IMR-90 (cell line): ENCODE measurements around the gene IFFO2. TPM values are rescaled to one million over a fixed set of nuclear protein-coding genes. Genes with fewer than 3 reads are reported as not detected.

Source experiments
- ATAC-seq: fragments of 200-7000 bp; cut with Tn5 transposase; 2 replicates; pipeline ENCODE4 v1.9.1; 2020; ENCODE audit warnings: low read depth, mild to moderate bottlenecking, moderate library complexity
- BruUV-seq: library from RNA; stranded (reverse); fragments of 400-500 nt; replicated peaks from 2 replicates; lab custom pipeline; 2021; lab: Mats Ljungman, UMichigan
- CTCF ChIA-PET: fragments of 300-600 bp; formaldehyde crosslinking; extraction: SDS; loops from one replicate; lab custom pipeline; 2021; ENCODE audit warnings: antibody characterized with exemption; lab: Yijun Ruan, JAX
- POLR2A ChIA-PET: fragments of 300-600 bp; sonication (Branson Sonifier 250); formaldehyde crosslinking; loops from one replicate; lab custom pipeline; 2022; ENCODE audit warnings: antibody characterized with exemption; ENCODE audit not compliant: unreplicated experiment; lab: Charles Lee
- DNase-seq: peaks from one replicate; pipeline ENCODE4 v3.0.0; 2013
- H2AFZ ChIP-seq: replicated peaks from 2 replicates; pipeline ENCODE3; 2013; ENCODE audit warnings: low read length, mild to moderate bottlenecking; ENCODE audit not compliant: poor library complexity
- H2AK5ac ChIP-seq: 2 replicates; pipeline ENCODE4 v1.6.1; 2013; ENCODE audit warnings: low read depth, low read length, inconsistent platforms
- H2AK9ac ChIP-seq: replicated peaks from 2 replicates; pipeline ENCODE3; 2013; ENCODE audit warnings: mild to moderate bottlenecking, low read depth, low read length, moderate library complexity; ENCODE audit not compliant: poor library complexity
- H2BK120ac ChIP-seq: 2 replicates; pipeline ENCODE4 v1.6.1; 2013; ENCODE audit warnings: low read depth, low read length, inconsistent platforms
- H2BK15ac ChIP-seq: 3 replicates; pipeline ENCODE4 v1.6.1; 2013; ENCODE audit warnings: low read depth, low read length, inconsistent platforms
- H2BK20ac ChIP-seq: 2 replicates; pipeline ENCODE4 v1.6.1; 2013; ENCODE audit warnings: low read depth, mild to moderate bottlenecking, inconsistent platforms, low read length, moderate library complexity
- H2BK5ac ChIP-seq: 2 replicates; pipeline ENCODE4 v1.6.1; 2013; ENCODE audit warnings: mild to moderate bottlenecking, low read depth, low read length, inconsistent platforms; ENCODE audit not compliant: poor library complexity, severe bottlenecking
- H3K14ac ChIP-seq: replicated peaks from 2 replicates; pipeline ENCODE4 v1.6.1; 2013; ENCODE audit warnings: low read depth, low read length, inconsistent platforms
- H3K18ac ChIP-seq: 2 replicates; pipeline ENCODE4 v1.6.1; 2013; ENCODE audit warnings: low read depth, low read length, control low read depth
- H3K23ac ChIP-seq: 2 replicates; pipeline ENCODE4 v1.6.1; 2013; ENCODE audit warnings: low read depth, low read length, inconsistent platforms
- H3K27ac ChIP-seq: 2 replicates; pipeline ENCODE4 v1.5.1; 2013; ENCODE audit warnings: mild to moderate bottlenecking, control low read depth, low read length; ENCODE audit not compliant: insufficient read depth
- H3K27me3 ChIP-seq: 2 replicates; pipeline ENCODE4 v1.6.1; 2013; ENCODE audit warnings: low read length; ENCODE audit not compliant: control insufficient read depth, insufficient read depth
- H3K36me3 ChIP-seq: 2 replicates; pipeline ENCODE4 v1.6.1; 2013; ENCODE audit warnings: low read length, mixed read lengths; ENCODE audit not compliant: control insufficient read depth, insufficient read depth
- H3K4ac ChIP-seq: 2 replicates; pipeline ENCODE4 v1.6.1; 2013; ENCODE audit warnings: low read depth, low read length, inconsistent platforms
- H3K4me1 ChIP-seq: 2 replicates; pipeline ENCODE4 v1.6.1; 2013; ENCODE audit warnings: low read length, mixed read lengths; ENCODE audit not compliant: control insufficient read depth, insufficient read depth
- H3K4me2 ChIP-seq: 2 replicates; pipeline ENCODE4 v1.6.1; 2013; ENCODE audit warnings: low read depth, mild to moderate bottlenecking, control low read depth, low read length, moderate library complexity
- H3K4me3 ChIP-seq: 2 replicates; pipeline ENCODE4 v1.5.1; 2013; ENCODE audit warnings: low read depth, mild to moderate bottlenecking, control low read depth, low read length, moderate library complexity; ENCODE audit not compliant: insufficient read depth
- H3K56ac ChIP-seq: 2 replicates; pipeline ENCODE4 v1.6.1; 2013; ENCODE audit warnings: low read length, inconsistent platforms; ENCODE audit not compliant: insufficient read depth; ENCODE audit errors: extremely low read depth
- H3K79me1 ChIP-seq, 2 experiments: 2 replicates each; pipeline ENCODE4 v1.6.1; 2013; ENCODE audit warnings: low read length in 2 of 2, inconsistent platforms in 1 of 2, low read depth in 1 of 2
- H3K9ac ChIP-seq: 2 replicates; pipeline ENCODE4 v1.6.1; 2013; ENCODE audit warnings: low read depth, low read length, control low read depth
- H3K9me1 ChIP-seq: 2 replicates; pipeline ENCODE4 v1.6.1; 2013; ENCODE audit warnings: low read length, inconsistent platforms; ENCODE audit not compliant: insufficient read depth
- H3K9me3 ChIP-seq: 2 replicates; pipeline ENCODE4 v1.6.1; 2013; ENCODE audit warnings: low read length; ENCODE audit not compliant: control insufficient read depth, insufficient read depth
- H4K20me1 ChIP-seq: 2 replicates; pipeline ENCODE4 v1.6.1; 2013; ENCODE audit warnings: low read length, inconsistent platforms; ENCODE audit not compliant: insufficient read depth
- H4K5ac ChIP-seq: 2 replicates; pipeline ENCODE4 v1.6.1; 2013; ENCODE audit warnings: mild to moderate bottlenecking, low read depth, low read length, control low read depth
- H4K8ac ChIP-seq, 2 experiments: 2 replicates each; pipeline ENCODE4 v1.6.1; 2013; ENCODE audit warnings: low read depth in 2 of 2, low read length in 2 of 2, control low read depth in 1 of 2, inconsistent platforms in 1 of 2
- H4K91ac ChIP-seq: 2 replicates; pipeline ENCODE4 v1.6.1; 2013; ENCODE audit warnings: low read depth, low read length, inconsistent platforms; ENCODE audit not compliant: insufficient read depth
- BHLHE40 ChIP-seq: fragments of 150-350 bp; IDR thresholded peaks from 2 replicates; pipeline ENCODE4 v1.6.1; 2016; ENCODE audit warnings: mild to moderate bottlenecking, low read depth, low read length
- CHD1 ChIP-seq: IDR thresholded peaks from 2 replicates; pipeline ENCODE4 v1.6.1; 2012; ENCODE audit warnings: low read depth, low read length, improper control_type of control experiment
- FOS ChIP-seq: fragments of 150-350 bp; IDR thresholded peaks from 2 replicates; pipeline ENCODE4 v1.6.1; 2016; ENCODE audit warnings: low read depth, low read length
- MAFK ChIP-seq: IDR thresholded peaks from 2 replicates; pipeline ENCODE4 v1.6.1; 2012; ENCODE audit warnings: low read depth, low read length, improper control_type of control experiment
- MAZ ChIP-seq: IDR thresholded peaks from 2 replicates; pipeline ENCODE4 v1.6.1; 2012; ENCODE audit warnings: low read depth, mild to moderate bottlenecking, low read length, improper control_type of control experiment, moderate library complexity, borderline replicate concordance
- MXI1 ChIP-seq: IDR thresholded peaks from 2 replicates; pipeline ENCODE4 v1.6.1; 2012; ENCODE audit warnings: low read depth, mild to moderate bottlenecking, low read length, moderate library complexity, borderline replicate concordance
- NFE2L2 ChIP-seq: fragments of 150-350 bp; IDR thresholded peaks from 2 replicates; pipeline ENCODE4 v1.6.1; 2016; ENCODE audit warnings: low read depth, mild to moderate bottlenecking, low read length
- POLR2A ChIP-seq: IDR thresholded peaks from 2 replicates; pipeline ENCODE4 v1.6.1; 2012; ENCODE audit warnings: mild to moderate bottlenecking, low read depth, low read length
- RAD21 ChIP-seq: IDR thresholded peaks from 2 replicates; pipeline ENCODE4 v1.6.1; 2012; ENCODE audit warnings: low read length, improper control_type of control experiment
- RCOR1 ChIP-seq: IDR thresholded peaks from 2 replicates; pipeline ENCODE4 v1.6.1; 2012; ENCODE audit warnings: mild to moderate bottlenecking, low read length, improper control_type of control experiment; ENCODE audit not compliant: insufficient replicate concordance
- SMC3 ChIP-seq: fragments of 150-350 bp; IDR thresholded peaks from 2 replicates; pipeline ENCODE4 v1.6.1; 2016; ENCODE audit warnings: low read depth, mild to moderate bottlenecking, antibody characterized with exemption, low read length, moderate library complexity
- WGBS, 2 experiments: methylation state at CpG; one replicate each; pipeline versions ENCODE4 v1.1.5 to v1.1.7; 2013; ENCODE audit warnings: missing lambda C conversion rate in 2 of 2; ENCODE audit not compliant: insufficient read length in 1 of 2; ENCODE audit errors: extremely low coverage in 2 of 2; 5-methylcytosine and 5-hydroxymethylcytosine counted together
- dilution Hi-C: fragments of 300-500 bp; cut with HindIII; formaldehyde crosslinking; loops from one replicate; pipeline ENCODE4 v1.14.3; 2018; ENCODE audit warnings: low sequenced_read_pairs; ENCODE audit not compliant: unreplicated experiment
- in situ Hi-C: fragments of 300-500 bp; cut with MboI; formaldehyde crosslinking; loops from 3 replicates; pipeline ENCODE4 v1.14.3; 2019; ENCODE audit warnings: low sequenced_read_pairs, inconsistent platforms, mixed read lengths
- intact Hi-C: fragments of 100-400 bp; cut with micrococcal nuclease; formaldehyde crosslinking; loops from 2 replicates; pipeline ENCODE4 v1.10.0; 2022
- polyA plus RNA-seq, 3 experiments: library from polyadenylated mRNA; depleted of rRNA; stranded (reverse); fragments of >200 nt; gene quantifications; 2 replicates each; pipeline ENCODE4 v1.2.3, GENCODE V29; 2012; ENCODE audit warnings: low replicate concordance in 1 of 3
- total RNA-seq: library from RNA; depleted of rRNA; stranded (reverse); fragments of >200 nt; gene quantifications from 2 replicates; pipeline ENCODE4 v1.2.3, GENCODE V29; 2012
- TF ChIP-seq, protein P1 (sequence below): fragments of 150-350 bp; IDR thresholded peaks from 2 replicates; pipeline ENCODE4 v1.6.1; 2016; ENCODE audit warnings: low read depth, mild to moderate bottlenecking, low read length, moderate library complexity, borderline replicate concordance
- TF ChIP-seq, protein P2 (sequence below): fragments of 150-350 bp; IDR thresholded peaks from 2 replicates; pipeline ENCODE4 v1.6.1; 2017; ENCODE audit warnings: mild to moderate bottlenecking, antibody characterized with exemption, low read length, low read depth
- TF ChIP-seq, protein P3 (sequence below): conservative IDR thresholded peaks from 2 replicates; pipeline ENCODE4 v1.5.1; 2012; ENCODE audit warnings: mild to moderate bottlenecking, low read depth, low read length, improper control_type of control experiment

The IFFO2 gene
- total and polyA plus RNA-seq, 2 of the 4 experiments (the other 2 are of a cell fraction), result 14.5 to 18.2 TPM

DNA sequence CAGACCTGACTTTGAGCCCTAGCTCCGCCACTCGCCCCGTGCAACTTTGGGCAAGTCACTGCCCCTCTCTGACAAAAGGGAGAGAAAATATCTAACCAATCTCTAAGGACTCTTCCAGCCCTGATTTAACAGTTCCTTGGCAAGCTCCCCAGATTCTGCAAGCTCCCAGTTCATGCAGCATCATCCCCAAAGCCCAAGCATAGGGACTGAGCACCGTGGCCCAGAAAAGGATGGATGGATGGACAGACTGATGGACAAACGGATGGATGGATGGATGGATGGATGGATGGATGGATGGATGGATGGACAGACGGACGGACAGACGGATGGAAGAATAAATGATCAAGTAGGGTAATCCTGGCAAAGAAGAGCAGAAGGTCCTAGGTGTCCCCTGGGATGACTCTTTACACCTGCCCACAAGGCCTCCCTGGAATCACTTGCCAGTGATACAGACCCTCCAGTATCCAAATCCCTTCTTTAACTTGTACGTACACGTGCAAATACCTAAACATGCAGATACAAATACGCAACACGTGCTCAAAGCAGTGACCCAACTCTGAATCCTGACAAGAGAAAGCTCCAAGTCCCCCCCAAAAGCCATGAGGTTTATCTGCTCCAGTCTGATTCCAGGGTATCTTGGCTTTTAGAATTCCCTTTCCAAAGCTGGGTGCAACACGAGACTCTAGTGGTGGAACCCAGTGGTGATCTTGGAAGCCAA lies 16.0 kb downstream of the IFFO2 start:
- intact Hi-C loops (no loop called here), in situ Hi-C loops (no loop called here), dilution Hi-C loops (no loop called here)
- POLR2A ChIA-PET, result no interaction called here
- Histone ChIP-seq H3K4me1 (peaks cover 53% of the 10 kb centered on the region), H4K5ac (peak overlapping the region; percentile 62), H3K27ac (peak overlapping the region; percentile 61), H3K4me2 (no peak overlapping the region), H3K9ac (no peak overlapping the region), H3K56ac (no peak overlapping the region), H3K9me1 (peaks cover 60% of the 10 kb centered on the region), H3K4ac (peak overlapping the region; percentile 89), H2AFZ (peak overlapping the region; percentile 46), H3K14ac (peak overlapping the region; percentile 95), H3K18ac (0 out of 2 replicates have a peak overlapping the region, but pooled peaks have one; percentile 28), H2BK5ac (peak overlapping the region; percentile 31), H3K79me1 (peaks cover 21 to 95% of the 10 kb centered on the region in 2 experiments), H3K4me3 (no peak overlapping the region), H2BK120ac (peak overlapping the region; percentile 51), H4K8ac (peak overlapping the region; percentile 31 to 74; a peak in 2 of 4 replicates), H3K23ac (peak overlapping the region; percentile 77; the same call in 1 of the 2 replicates), H4K91ac (peak overlapping the region; percentile 85), H3K27me3 (no peaks in the 10 kb centered on the region), H2AK9ac (peak overlapping the region; percentile 91), H2AK5ac (peak overlapping the region; percentile 87), H3K36me3 (0 out of 2 replicates have a peak, but pooled peaks cover 1% of the 10 kb centered on the region), H2BK20ac (peak overlapping the region; percentile 73; the same call in 1 of the 2 replicates), H2BK15ac (peak overlapping the region; percentile 45; the same call in 2 of the 3 replicates), H3K9me3 (no peaks in the 10 kb centered on the region), H4K20me1 (peaks cover 16% of the 10 kb centered on the region)
- WGBS, 2 experiments, result 89% methylated on average over 7 of the region's 13 CpGs; no CpG with 5 or more reads in 1 of the 2 experiments
- no TSS peak for BruUV-seq
- CTCF ChIA-PET, result interaction anchor here (0.6 kb wide), 1 partner anchor 14 kb away, joined by 3 read pairs; no protein-coding TSS in a partner anchor
- DNase-seq (peak; percentile 60), ATAC-seq (no peak)
- TF ChIP-seq, protein P1, sequence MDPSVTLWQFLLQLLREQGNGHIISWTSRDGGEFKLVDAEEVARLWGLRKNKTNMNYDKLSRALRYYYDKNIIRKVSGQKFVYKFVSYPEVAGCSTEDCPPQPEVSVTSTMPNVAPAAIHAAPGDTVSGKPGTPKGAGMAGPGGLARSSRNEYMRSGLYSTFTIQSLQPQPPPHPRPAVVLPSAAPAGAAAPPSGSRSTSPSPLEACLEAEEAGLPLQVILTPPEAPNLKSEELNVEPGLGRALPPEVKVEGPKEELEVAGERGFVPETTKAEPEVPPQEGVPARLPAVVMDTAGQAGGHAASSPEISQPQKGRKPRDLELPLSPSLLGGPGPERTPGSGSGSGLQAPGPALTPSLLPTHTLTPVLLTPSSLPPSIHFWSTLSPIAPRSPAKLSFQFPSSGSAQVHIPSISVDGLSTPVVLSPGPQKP, result no peak
- no peak for TF ChIP-seq BHLHE40
- TF ChIP-seq, protein P2, sequence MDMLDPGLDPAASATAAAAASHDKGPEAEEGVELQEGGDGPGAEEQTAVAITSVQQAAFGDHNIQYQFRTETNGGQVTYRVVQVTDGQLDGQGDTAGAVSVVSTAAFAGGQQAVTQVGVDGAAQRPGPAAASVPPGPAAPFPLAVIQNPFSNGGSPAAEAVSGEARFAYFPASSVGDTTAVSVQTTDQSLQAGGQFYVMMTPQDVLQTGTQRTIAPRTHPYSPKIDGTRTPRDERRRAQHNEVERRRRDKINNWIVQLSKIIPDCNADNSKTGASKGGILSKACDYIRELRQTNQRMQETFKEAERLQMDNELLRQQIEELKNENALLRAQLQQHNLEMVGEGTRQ, result no peak
- no peak for TF ChIP-seq CHD1
- no peak for TF ChIP-seq RCOR1
- TF ChIP-seq FOS, result no peak
- TF ChIP-seq SMC3, result no peak
- TF ChIP-seq, protein P3, sequence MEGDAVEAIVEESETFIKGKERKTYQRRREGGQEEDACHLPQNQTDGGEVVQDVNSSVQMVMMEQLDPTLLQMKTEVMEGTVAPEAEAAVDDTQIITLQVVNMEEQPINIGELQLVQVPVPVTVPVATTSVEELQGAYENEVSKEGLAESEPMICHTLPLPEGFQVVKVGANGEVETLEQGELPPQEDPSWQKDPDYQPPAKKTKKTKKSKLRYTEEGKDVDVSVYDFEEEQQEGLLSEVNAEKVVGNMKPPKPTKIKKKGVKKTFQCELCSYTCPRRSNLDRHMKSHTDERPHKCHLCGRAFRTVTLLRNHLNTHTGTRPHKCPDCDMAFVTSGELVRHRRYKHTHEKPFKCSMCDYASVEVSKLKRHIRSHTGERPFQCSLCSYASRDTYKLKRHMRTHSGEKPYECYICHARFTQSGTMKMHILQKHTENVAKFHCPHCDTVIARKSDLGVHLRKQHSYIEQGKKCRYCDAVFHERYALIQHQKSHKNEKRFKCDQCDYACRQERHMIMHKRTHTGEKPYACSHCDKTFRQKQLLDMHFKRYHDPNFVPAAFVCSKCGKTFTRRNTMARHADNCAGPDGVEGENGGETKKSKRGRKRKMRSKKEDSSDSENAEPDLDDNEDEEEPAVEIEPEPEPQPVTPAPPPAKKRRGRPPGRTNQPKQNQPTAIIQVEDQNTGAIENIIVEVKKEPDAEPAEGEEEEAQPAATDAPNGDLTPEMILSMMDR, result no peak
- no peak for TF ChIP-seq MXI1
- TF ChIP-seq MAFK, result no peak
- TF ChIP-seq RAD21, result no peak
- TF ChIP-seq POLR2A, result no peak
- TF ChIP-seq NFE2L2, result no peak
- no peak for TF ChIP-seq MAZ
